Superior temporal gyrus (tissue), 1 donor: Measurements from ENCODE around the gene ZFAND2B.
"Not testable (repeated sequence)": the region's sequence is repeated elsewhere in the genome, so short reads cannot be mapped to it uniquely, and the experiment has no call there.

ENCODE experiments used
- DNase-seq: peaks from one replicate; pipeline ENCODE4 v3.0.0-alpha.2; 2016; ENCODE audit errors: extremely low spot score

The ZFAND2B gene

DNA sequence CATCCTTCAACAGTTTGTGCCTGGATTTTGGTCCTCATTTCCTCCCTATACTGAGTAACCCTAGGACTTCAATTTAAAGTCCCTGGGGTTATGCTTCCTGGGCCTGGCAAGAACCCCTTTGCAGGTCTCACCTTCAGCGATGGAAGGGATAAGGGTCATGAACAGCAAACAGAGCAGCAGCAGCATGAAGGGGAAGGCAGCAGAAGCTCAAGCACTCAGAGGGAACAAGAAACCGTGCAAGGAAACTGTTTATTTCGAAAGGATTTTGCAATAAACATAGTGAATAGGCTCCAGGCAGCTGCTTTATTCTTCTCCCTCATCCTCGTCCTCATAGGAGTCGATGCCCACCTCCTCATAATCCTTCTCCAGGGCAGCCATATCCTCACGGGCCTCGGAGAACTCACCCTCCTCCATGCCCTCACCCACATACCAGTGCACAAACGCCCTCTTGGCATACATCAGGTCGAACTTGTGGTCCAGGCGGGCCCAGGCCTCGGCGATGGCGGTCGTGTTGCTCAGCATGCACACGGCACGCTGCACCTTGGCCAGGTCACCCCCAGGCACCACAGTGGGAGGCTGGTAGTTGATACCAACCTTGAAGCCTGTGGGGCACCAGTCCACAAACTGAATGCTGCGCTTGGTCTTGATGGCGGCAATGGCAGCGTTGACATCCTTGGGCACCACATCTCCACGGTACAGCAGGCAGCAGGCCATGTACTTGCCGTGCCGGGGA is 43.6 kb downstream of the ZFAND2B start:
- DNase-seq = no peak

DNA sequence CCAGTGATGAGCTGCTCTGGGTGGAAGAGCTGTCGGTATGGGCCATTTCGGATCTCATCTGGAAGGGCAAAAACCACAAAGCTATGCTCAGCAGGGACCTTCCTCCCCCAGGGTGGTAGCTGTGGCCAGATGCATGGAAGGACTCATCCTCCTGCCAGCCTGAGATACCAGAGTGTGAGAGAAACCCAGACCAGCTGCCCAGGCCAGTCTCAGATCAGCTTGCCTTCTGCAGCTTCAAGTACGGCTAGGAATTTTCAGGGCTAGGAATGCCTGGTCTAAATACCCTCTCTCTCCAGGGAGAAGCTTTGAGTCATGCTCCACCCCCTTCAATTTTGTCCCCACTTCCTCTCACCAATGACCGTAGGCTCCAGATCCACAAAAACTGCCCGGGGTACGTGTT is 45.1 kb downstream of the ZFAND2B start:
- DNase-seq = no peak

DNA sequence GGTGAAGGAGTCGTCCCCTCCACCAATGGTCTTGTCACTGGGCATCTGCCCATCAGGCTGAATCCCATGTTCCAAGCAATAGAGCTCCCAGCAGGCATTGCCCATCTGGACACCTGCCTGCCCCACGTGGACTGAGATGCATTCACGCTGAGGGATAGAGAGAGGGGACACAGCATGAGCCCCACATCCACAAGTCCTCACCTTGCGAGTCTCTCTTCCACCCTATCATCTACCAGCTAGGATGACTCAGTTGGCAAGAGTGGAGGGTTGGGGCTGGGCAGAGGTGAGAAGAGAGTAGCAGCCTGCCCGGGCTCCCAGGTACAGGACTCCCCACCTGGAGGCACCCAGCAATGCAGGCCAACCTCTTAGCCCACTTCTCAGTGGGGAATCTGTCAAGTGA is 45.5 kb downstream of the ZFAND2B start:
- no peak for DNase-seq

DNA sequence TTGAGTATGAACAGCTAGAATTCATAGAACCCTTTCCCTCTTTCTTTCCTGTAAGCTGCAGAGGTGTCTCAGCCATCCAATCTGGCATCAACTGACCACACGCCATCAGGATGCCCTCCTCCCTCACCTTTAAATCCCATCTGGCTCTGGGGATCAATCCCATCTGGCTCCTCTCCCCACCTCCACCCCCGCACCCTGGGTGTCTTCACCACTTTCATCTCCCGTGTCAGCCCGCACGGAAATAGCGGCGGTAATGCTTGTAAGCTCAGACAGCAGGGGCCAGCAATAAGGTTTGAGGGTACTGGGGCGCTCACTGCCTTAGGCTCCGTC is 46.0 kb downstream of the ZFAND2B start:
- DNase-seq = no peak

DNA sequence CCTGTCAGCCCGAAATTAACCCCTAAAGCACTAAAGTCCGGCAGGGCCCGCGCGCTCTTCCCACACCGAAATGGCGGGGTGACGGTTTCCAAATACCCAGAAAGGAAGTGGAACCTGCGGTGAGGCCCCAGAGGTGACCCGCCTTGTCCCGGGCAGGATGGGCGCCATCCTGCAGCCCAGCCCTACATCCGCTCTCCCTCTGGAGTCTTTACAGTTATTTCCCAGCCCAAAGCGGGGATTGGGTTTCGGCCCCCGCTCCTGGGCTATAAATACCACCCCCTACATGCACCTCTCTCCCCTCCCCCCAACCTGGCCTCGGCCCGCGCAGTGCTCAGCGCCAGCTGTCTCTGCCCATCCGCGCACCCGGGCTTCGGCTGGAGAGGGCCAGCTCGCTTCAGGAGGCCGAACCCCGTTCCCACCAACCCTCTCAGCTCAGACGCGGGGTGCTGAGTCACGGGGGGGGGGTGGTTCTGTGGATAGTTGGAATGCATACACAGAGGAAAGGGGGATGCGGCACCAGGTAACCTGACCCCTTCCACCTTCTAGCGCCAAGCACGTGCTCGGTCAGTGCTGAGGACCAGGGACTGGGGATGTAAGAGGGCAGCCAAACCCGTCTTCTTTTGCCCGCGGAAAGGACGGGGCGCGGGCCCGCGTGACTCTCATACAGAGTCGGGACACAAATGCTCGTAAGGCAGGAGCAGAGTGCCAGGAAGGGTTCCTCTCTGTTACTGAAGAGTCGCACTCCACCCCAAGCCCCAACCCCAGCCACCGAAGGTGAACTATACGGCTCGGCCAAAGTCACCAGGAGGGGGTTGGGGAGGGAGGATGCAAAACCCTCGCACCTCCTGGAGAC is 46.5 kb downstream of the ZFAND2B start, which contains the start of gene TUBA4B:
TUBA4B (plus strand) TSS at position 344 of the 853 bp plus-strand sequence; CDS start at position 509, 165 bp downstream.
- DNase-seq = no peak

DNA sequence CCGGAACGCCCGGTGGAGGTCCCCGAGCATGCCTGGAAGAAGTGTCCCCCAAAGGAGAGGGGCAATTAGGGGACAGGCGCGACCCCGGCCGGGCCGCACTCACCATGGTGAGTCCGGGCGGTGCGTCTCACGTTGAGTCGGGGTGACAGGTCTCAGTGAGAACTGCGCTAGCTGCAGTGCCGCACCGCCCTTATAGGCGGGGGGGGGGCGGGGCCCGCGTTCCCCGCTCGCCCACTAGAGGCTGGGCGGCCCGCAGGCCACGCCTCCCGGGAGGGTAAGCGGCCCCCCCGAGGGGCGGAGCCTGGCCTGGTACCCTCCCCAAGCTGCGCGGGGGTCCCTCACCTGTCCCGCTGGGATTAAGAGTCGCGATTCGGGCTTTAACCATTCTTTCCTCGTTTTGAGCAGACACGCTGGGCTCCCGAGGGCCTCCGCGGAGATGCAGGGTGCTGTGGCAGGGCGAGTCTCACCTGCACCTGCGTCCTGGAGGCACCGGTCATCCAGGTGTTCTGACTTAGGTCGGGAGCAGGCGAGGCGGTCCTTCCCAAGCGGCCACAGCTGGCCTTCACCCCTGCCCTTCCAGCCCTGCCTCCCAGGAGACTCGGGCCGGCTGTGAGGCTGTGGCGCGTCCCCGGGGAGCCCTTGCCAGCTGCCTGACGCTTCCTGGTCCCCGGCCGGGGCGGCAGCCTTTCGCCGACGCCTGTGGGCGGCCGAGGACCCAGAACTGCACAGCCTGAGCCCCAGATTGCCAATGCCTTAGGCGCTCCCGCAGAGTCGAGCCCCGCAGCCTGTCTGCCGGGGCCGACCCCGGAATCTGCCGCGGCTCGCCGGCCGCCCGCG is 47.4 kb downstream of the ZFAND2B start, which contains the start of gene TUBA4A:
TUBA4A (minus strand) TSS at position 166 of the 837 bp plus-strand sequence; CDS start at position 106, 60 bp downstream.
- peak; percentile 82 for DNase-seq

DNA sequence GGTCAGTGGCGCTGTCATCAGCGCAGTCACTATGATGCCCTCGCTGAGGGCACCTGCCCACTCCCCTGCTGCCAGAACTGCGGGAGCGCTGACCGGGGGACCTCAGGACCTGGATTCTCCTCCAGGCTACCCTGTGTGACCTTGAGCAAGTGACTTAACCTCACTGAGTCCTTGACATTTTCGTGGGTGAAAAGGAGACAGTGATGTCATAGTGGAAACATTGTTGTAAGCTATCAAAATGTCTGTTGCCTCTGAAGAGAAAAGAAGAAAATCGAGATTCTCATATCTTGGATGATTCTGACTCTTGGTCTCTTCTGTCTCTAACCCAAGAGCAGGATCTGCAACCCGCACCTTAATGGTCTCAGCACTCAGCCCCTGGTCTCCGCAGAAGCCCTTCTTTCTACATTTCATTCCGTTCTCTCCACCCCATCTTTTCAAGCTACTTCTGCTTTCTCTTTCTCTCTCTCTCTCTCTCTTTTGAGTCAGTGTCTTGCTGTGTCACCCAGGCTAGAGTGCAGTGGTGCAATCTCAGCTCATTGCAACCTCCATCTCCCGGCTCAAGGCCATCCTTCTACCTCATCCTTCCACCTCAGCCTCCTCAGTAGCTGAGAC is 48.1 kb downstream of the ZFAND2B start:
- peak; percentile 18 for DNase-seq

DNA sequence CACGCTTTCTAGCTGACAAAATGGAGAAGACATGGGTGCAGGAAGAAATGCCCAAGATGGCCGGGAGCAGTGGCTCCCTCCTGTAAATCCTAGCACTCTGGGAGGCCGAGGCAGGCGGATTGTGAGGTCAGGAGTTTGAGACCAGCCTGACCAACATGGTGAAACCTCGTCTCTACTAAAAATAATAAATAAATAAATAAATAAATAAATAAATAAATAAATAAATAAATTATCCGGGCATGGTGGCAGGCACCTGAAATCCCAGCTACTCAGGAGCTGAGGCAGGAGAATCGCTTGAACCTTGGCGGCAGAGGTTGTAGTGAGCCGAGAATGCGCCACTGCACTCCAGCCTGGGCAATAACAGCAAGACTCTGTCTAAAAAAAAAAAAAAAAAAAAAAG is 52.4 kb downstream of the ZFAND2B start:
- DNase-seq = not testable (repeated sequence)
